Neural cell (in vitro differentiated cells): ENCODE results near the gene ACAD11. TPM values are rescaled to one million over a fixed set of nuclear protein-coding genes. Genes with fewer than 3 reads are reported as not detected.

ENCODE experiments used
- H2AFZ ChIP-seq: fragments of 200-600, 300-800 bp; sonication (generic), shearing (Covaris generic); 2 replicates; pipeline ENCODE4 v1.6.0; 2014; ENCODE audit warnings: low read depth, mild to moderate bottlenecking, antibody characterized with exemption, low read length, moderate library complexity
- H3F3A ChIP-seq: fragments of 200-600 bp; shearing (Covaris generic); 2 replicates; pipeline ENCODE4 v1.6.1; 2016; ENCODE audit warnings: mild to moderate bottlenecking, moderate library complexity, mixed read lengths, antibody characterized with exemption, low read length; ENCODE audit not compliant: insufficient read depth, poor library complexity, severe bottlenecking
- H3K27ac ChIP-seq: fragments of 200-600, 300-800 bp; sonication (generic), shearing (Covaris generic); 2 replicates; pipeline ENCODE4 v1.5.1; 2014; ENCODE audit warnings: mild to moderate bottlenecking, low read length, moderate library complexity
- H3K27me3 ChIP-seq: fragments of 300-800, 200-600 bp; sonication (generic), shearing (Covaris generic); 2 replicates; pipeline ENCODE4 v1.6.0; 2014; ENCODE audit warnings: mild to moderate bottlenecking, low read depth, low read length, moderate library complexity; ENCODE audit not compliant: insufficient read depth
- H3K36me3 ChIP-seq: fragments of 300-800, 200-600 bp; sonication (generic), shearing (Covaris generic); 2 replicates; pipeline ENCODE4 v1.5.1; 2014; ENCODE audit warnings: mild to moderate bottlenecking, antibody characterized with exemption, low read length, moderate library complexity; ENCODE audit not compliant: insufficient read depth
- H3K4me2 ChIP-seq: fragments of 300-800, 200-600 bp; sonication (generic), shearing (Covaris generic); 2 replicates; pipeline ENCODE4 v1.6.0; 2014; ENCODE audit warnings: mild to moderate bottlenecking, low read length
- H3K4me3 ChIP-seq: fragments of 300-800, 200-600 bp; sonication (generic), shearing (Covaris generic); 2 replicates; pipeline ENCODE4 v1.5.1; 2014; ENCODE audit warnings: mild to moderate bottlenecking, low read length, moderate library complexity
- H3K79me2 ChIP-seq: fragments of 200-600 bp; shearing (Covaris generic); replicated peaks from 2 replicates; pipeline ENCODE4 v1.6.0; 2014; ENCODE audit warnings: mild to moderate bottlenecking, low read length, moderate library complexity; ENCODE audit not compliant: insufficient read depth
- H3K9ac ChIP-seq: fragments of 300-800, 200-600 bp; sonication (generic), shearing (Covaris generic); 2 replicates; pipeline ENCODE4 v1.6.1; 2016; ENCODE audit warnings: mild to moderate bottlenecking, low read length, mixed read lengths
- H3K9me2 ChIP-seq: fragments of 200-600 bp; shearing (Covaris generic); 2 replicates; pipeline ENCODE4 v1.6.1; 2016; ENCODE audit warnings: mild to moderate bottlenecking, low read length, mixed read lengths; ENCODE audit not compliant: insufficient read depth
- H3K9me3 ChIP-seq: fragments of 200-600, 300-800 bp; sonication (generic), shearing (Covaris generic); 2 replicates; pipeline ENCODE4 v1.6.1; 2016; ENCODE audit warnings: mild to moderate bottlenecking, mixed run types, low read length, moderate library complexity, mixed read lengths
- H4K20me1 ChIP-seq: fragments of 200-600 bp; shearing (Covaris generic); 2 replicates; pipeline ENCODE4 v1.6.1; 2016; ENCODE audit warnings: mild to moderate bottlenecking, mixed run types; ENCODE audit not compliant: insufficient read depth
- CTCF ChIP-seq: fragments of 450-650 bp; IDR thresholded peaks from 2 replicates; pipeline ENCODE4 v1.5.1; 2014; ENCODE audit warnings: antibody characterized with exemption, mild to moderate bottlenecking, moderate library complexity; ENCODE audit not compliant: poor library complexity, severe bottlenecking
- EP300 ChIP-seq: fragments of 450-650 bp; conservative IDR thresholded peaks from 2 replicates; pipeline ENCODE4 v1.6.1; 2014; ENCODE audit warnings: antibody characterized with exemption, mild to moderate bottlenecking, moderate library complexity; ENCODE audit not compliant: poor library complexity, severe bottlenecking
- EZH2 ChIP-seq: fragments of 200-600, 300-800 bp; shearing (Covaris generic), sonication (generic); IDR thresholded peaks from 2 replicates; pipeline ENCODE4 v1.6.1; 2014; ENCODE audit warnings: antibody characterized with exemption, low read length, borderline replicate concordance, mild to moderate bottlenecking; ENCODE audit not compliant: insufficient read depth, poor library complexity, severe bottlenecking
- MXI1 ChIP-seq: fragments of 450-650 bp; conservative IDR thresholded peaks from 2 replicates; pipeline ENCODE4 v1.6.1; 2014; ENCODE audit warnings: antibody characterized with exemption, mild to moderate bottlenecking; ENCODE audit not compliant: poor library complexity, severe bottlenecking
- POLR2AphosphoS5 ChIP-seq: IDR thresholded peaks from 2 replicates; pipeline ENCODE4 v1.6.1; 2012
- RAD21 ChIP-seq: fragments of 450-650 bp; conservative IDR thresholded peaks from 2 replicates; pipeline ENCODE4 v1.6.1; 2014; ENCODE audit warnings: antibody characterized with exemption, mild to moderate bottlenecking, moderate library complexity
- REST ChIP-seq: IDR thresholded peaks from 2 replicates; pipeline ENCODE4 v1.6.1; 2012; ENCODE audit warnings: borderline replicate concordance
- SMC3 ChIP-seq: fragments of 450-650 bp; conservative IDR thresholded peaks from 2 replicates; pipeline ENCODE4 v1.6.1; 2014; ENCODE audit warnings: antibody characterized with exemption, mild to moderate bottlenecking, moderate library complexity; ENCODE audit not compliant: poor library complexity
- TAF1 ChIP-seq: IDR thresholded peaks from 2 replicates; pipeline ENCODE4 v1.6.1; 2012; ENCODE audit warnings: low read depth
- polyA plus RNA-seq: library from polyadenylated mRNA; depleted of rRNA; stranded (reverse); fragments of >200 nt; gene quantifications from 2 replicates; pipeline ENCODE4 v1.2.3, GENCODE V29; 2014

Gene ACAD11
- polyA plus RNA-seq, 1 donor from 2014 or later = 19.2 TPM

- H3K36me3 ChIP-seq = peaks cover 8% of the 10 kb centered on the region
- no peak overlapping the region for H3K27ac ChIP-seq
- no peak for TF ChIP-seq REST
- TF ChIP-seq CTCF = no peak
- TF ChIP-seq RAD21 = no peak
- no peak for TF ChIP-seq POLR2AphosphoS5
- no peak for TF ChIP-seq TAF1
- no peak for TF ChIP-seq MXI1
- no peak for TF ChIP-seq SMC3
- no peak for TF ChIP-seq EZH2
- no peak for TF ChIP-seq EP300
- H3K27me3 ChIP-seq = no peaks in the 10 kb centered on the region
- no peaks in the 10 kb centered on the region for H3K79me2 ChIP-seq
- no peak overlapping the region for H3K9ac ChIP-seq
- H3K9me3 ChIP-seq = no peaks in the 10 kb centered on the region
- no peak overlapping the region for H3K4me2 ChIP-seq
- H4K20me1 ChIP-seq = no peaks in the 10 kb centered on the region
- H2AFZ ChIP-seq = no peak overlapping the region
- H3F3A ChIP-seq = no peaks in the 10 kb centered on the region
- no peak overlapping the region for H3K4me3 ChIP-seq
- no peaks in the 10 kb centered on the region for H3K9me2 ChIP-seq
These were observed 146.6 kb downstream of the ACAD11 start for GRCh38 chr3:132513057-132513456.

GRCh38 chr3:132509506-132509905 lies 150.1 kb downstream of the ACAD11 start:
- Histone ChIP-seq H3K9me3 (no peaks in the 10 kb centered on the region), H3K27ac (no peak overlapping the region), H3K9ac (no peak overlapping the region), H2AFZ (no peak overlapping the region), H4K20me1 (no peaks in the 10 kb centered on the region), H3K79me2 (no peaks in the 10 kb centered on the region), H3K27me3 (no peaks in the 10 kb centered on the region), H3K36me3 (peaks cover 5% of the 10 kb centered on the region), H3K4me2 (no peak overlapping the region), H3K4me3 (no peak overlapping the region), H3F3A (no peaks in the 10 kb centered on the region), H3K9me2 (no peaks in the 10 kb centered on the region)
- TF ChIP-seq EZH2 (no peak), EP300 (peak; percentile 36)

- TF ChIP-seq EZH2 (no peak), SMC3 (no peak), TAF1 (no peak), RAD21 (no peak), REST (no peak), POLR2AphosphoS5 (no peak), EP300 (no peak), MXI1 (no peak), CTCF (no peak)
These were observed 150.5 kb downstream of the ACAD11 start for GRCh38 chr3:132509096-132509495.

More at GRCh38 chr3:132509096-132509495, 150.5 kb downstream of the ACAD11 start:
- Histone ChIP-seq H2AFZ (no peak overlapping the region), H3K36me3 (peaks cover 5% of the 10 kb centered on the region), H3K27ac (no peak overlapping the region), H3K9ac (no peak overlapping the region), H3K9me3 (no peaks in the 10 kb centered on the region), H3K9me2 (no peaks in the 10 kb centered on the region), H4K20me1 (no peaks in the 10 kb centered on the region), H3K27me3 (no peaks in the 10 kb centered on the region), H3K4me3 (no peak overlapping the region), H3K79me2 (no peaks in the 10 kb centered on the region), H3F3A (no peaks in the 10 kb centered on the region), H3K4me2 (no peak overlapping the region)
